H1 (cell line): ENCODE data around the gene CDPF1. TPM values are rescaled to one million over a fixed set of nuclear protein-coding genes. Genes with fewer than 3 reads are reported as not detected.

Experiments
- CTCF ChIA-PET: fragments of 300-600 bp; sonication (Branson Sonifier 250); formaldehyde crosslinking; loops from one replicate; lab custom pipeline; 2021; ENCODE audit not compliant: partially characterized antibody; lab: Charles Lee
- POLR2A ChIA-PET: fragments of 300-600 bp; sonication (Branson Sonifier 250); formaldehyde crosslinking; loops from one replicate; lab custom pipeline; 2021; ENCODE audit warnings: inconsistent platforms; ENCODE audit not compliant: partially characterized antibody; lab: Charles Lee
- DNase-seq, 2 experiments: peaks; one replicate each; pipeline versions ENCODE4 v3.0.0 to v3.0.0-alpha.2; 2010 to 2022; ENCODE audit warnings: low spot score in 2 of 2, low read depth in 1 of 2, mixed read lengths in 1 of 2
- FAIRE-seq: peaks from 2 replicates; lab custom pipeline; 2011; peaks lifted over from hg19 to GRCh38; lab: Jason Lieb, UNC
- H2AFZ ChIP-seq: 2 replicates; pipeline ENCODE4 v1.8.1; 2012; ENCODE audit warnings: low read length, inconsistent platforms
- H2AK5ac ChIP-seq: 2 replicates; pipeline ENCODE4 v1.6.1; 2013; ENCODE audit warnings: low read depth, low read length
- H2BK120ac ChIP-seq: replicated peaks from 2 replicates; pipeline ENCODE3; 2013; ENCODE audit warnings: low read depth, low read length, inconsistent platforms
- H2BK12ac ChIP-seq: 2 replicates; pipeline ENCODE4 v1.6.1; 2013; ENCODE audit warnings: low read depth, low read length
- H2BK15ac ChIP-seq: 2 replicates; pipeline ENCODE4 v1.6.1; 2013; ENCODE audit warnings: low read length
- H2BK20ac ChIP-seq: 2 replicates; pipeline ENCODE4 v1.6.1; 2013; ENCODE audit warnings: low read length
- H2BK5ac ChIP-seq: 2 replicates; pipeline ENCODE4 v1.6.1; 2013; ENCODE audit warnings: low read depth, low read length
- H3K14ac ChIP-seq: 2 replicates; pipeline ENCODE4 v1.6.1; 2013; ENCODE audit warnings: inconsistent platforms; ENCODE audit not compliant: insufficient read length
- H3K18ac ChIP-seq: 2 replicates; pipeline ENCODE4 v1.6.1; 2013; ENCODE audit warnings: low read length; ENCODE audit errors: extremely low read depth
- H3K23ac ChIP-seq: 2 replicates; pipeline ENCODE4 v1.6.1; 2013; ENCODE audit warnings: inconsistent platforms; ENCODE audit not compliant: insufficient read length
- H3K23me2 ChIP-seq: 2 replicates; pipeline ENCODE4 v1.6.1; 2013; ENCODE audit warnings: low read depth, low read length
- H3K27ac ChIP-seq: 2 replicates; pipeline ENCODE4 v1.6.1; 2011; ENCODE audit warnings: low read depth, low read length, inconsistent platforms
- H3K27me3 ChIP-seq, 4 experiments: replicated peaks in 1 of 4; 1 replicate in 1 of 4; 2 replicates in 3 of 4; pipeline versions ENCODE4 v1.6.1 to v1.8.1; 2011 to 2013; ENCODE audit warnings: low read length in 3 of 4, mild to moderate bottlenecking in 3 of 4, inconsistent platforms in 2 of 4, mixed read lengths in 2 of 4, moderate library complexity in 1 of 4; ENCODE audit not compliant: control insufficient read depth in 3 of 4, insufficient read depth in 3 of 4; ENCODE audit errors: extremely low read depth in 1 of 4
- H3K36me3 ChIP-seq, 4 experiments: 2 replicates each; pipeline versions ENCODE4 v1.6.1 to v1.8.1; 2011 to 2013; ENCODE audit warnings: mild to moderate bottlenecking in 4 of 4, low read length in 3 of 4, moderate library complexity in 2 of 4, control low read depth in 1 of 4, inconsistent platforms in 1 of 4; ENCODE audit not compliant: insufficient read depth in 4 of 4, control insufficient read depth in 2 of 4
- H3K4ac ChIP-seq: replicated peaks from 2 replicates; pipeline ENCODE3; 2013; ENCODE audit warnings: low read length, low read depth, mixed read lengths, inconsistent platforms; ENCODE audit not compliant: insufficient read length
- H3K4me1 ChIP-seq, 4 experiments: replicated peaks in 1 of 4; 1 replicate in 1 of 4; 2 replicates in 3 of 4; pipeline versions ENCODE4 v1.6.1 to v1.8.1; 2011 to 2013; ENCODE audit warnings: low read length in 3 of 4, inconsistent platforms in 2 of 4, mixed read lengths in 1 of 4; ENCODE audit not compliant: insufficient read depth in 4 of 4, control insufficient read depth in 3 of 4
- H3K4me2 ChIP-seq, 2 experiments: 2 replicates each; pipeline versions ENCODE4 v1.6.1 to v1.8.1; 2011 to 2013; ENCODE audit warnings: low read depth in 2 of 2, low read length in 2 of 2, control low read depth in 1 of 2, inconsistent platforms in 1 of 2, mild to moderate bottlenecking in 1 of 2; ENCODE audit not compliant: insufficient read depth in 1 of 2
- H3K4me3 ChIP-seq, 4 experiments: fragments of 200-600, 300-600 bp in 1 of 4; sonication (generic), shearing (Covaris generic), sonication (Bioruptor Twin) in 1 of 4; 2 replicates each; pipeline versions ENCODE4 v1.5.1 to v1.8.1; 2011 to 2016; ENCODE audit warnings: low read length in 4 of 4, low read depth in 3 of 4, control low read depth in 2 of 4, inconsistent platforms in 2 of 4, mild to moderate bottlenecking in 2 of 4, mixed read lengths in 1 of 4, moderate library complexity in 1 of 4; ENCODE audit not compliant: insufficient read depth in 2 of 4; ENCODE audit errors: extremely low read depth in 1 of 4
- H3K56ac ChIP-seq: replicated peaks from 2 replicates; pipeline ENCODE3; 2013; ENCODE audit warnings: low read depth, mild to moderate bottlenecking, mixed read lengths, low read length, inconsistent platforms; ENCODE audit not compliant: insufficient read length
- H3K79me1 ChIP-seq: 2 replicates; pipeline ENCODE4 v1.6.1; 2013; ENCODE audit warnings: low read depth, low read length, control low read depth
- H3K79me2 ChIP-seq, 2 experiments: 2 replicates each; pipeline versions ENCODE4 v1.6.1 to v1.8.1; 2012 to 2013; ENCODE audit warnings: low read length in 2 of 2, mild to moderate bottlenecking in 2 of 2, inconsistent platforms in 1 of 2; ENCODE audit not compliant: insufficient read depth in 2 of 2, control insufficient read depth in 1 of 2
- H3K9ac ChIP-seq, 4 experiments: replicated peaks in 1 of 4; 1 replicate in 1 of 4; 2 replicates in 3 of 4; pipeline versions ENCODE4 v1.6.1 to v1.8.1; 2011 to 2013; ENCODE audit warnings: low read depth in 3 of 4, low read length in 3 of 4, control low read depth in 2 of 4, mild to moderate bottlenecking in 2 of 4, moderate library complexity in 2 of 4, inconsistent platforms in 1 of 4; ENCODE audit errors: extremely low read depth in 1 of 4
- H3K9me3 ChIP-seq, 2 experiments: 2 replicates each; pipeline versions ENCODE4 v1.6.1 to v1.8.1; 2012 to 2013; ENCODE audit warnings: mild to moderate bottlenecking in 2 of 2, moderate library complexity in 2 of 2, control low read depth in 1 of 2, inconsistent platforms in 1 of 2, low read depth in 1 of 2, low read length in 1 of 2, mixed read lengths in 1 of 2; ENCODE audit not compliant: insufficient read depth in 2 of 2
- H4K20me1 ChIP-seq, 2 experiments: replicated peaks in 1 of 2; 2 replicates each; pipeline versions ENCODE3 to v1.8.1; 2011 to 2013; ENCODE audit warnings: inconsistent platforms in 2 of 2, low read length in 2 of 2, mild to moderate bottlenecking in 1 of 2; ENCODE audit not compliant: insufficient read depth in 2 of 2, control insufficient read depth in 1 of 2
- H4K5ac ChIP-seq: 2 replicates; pipeline ENCODE4 v1.6.1; 2013; ENCODE audit warnings: low read length, low read depth, mixed read lengths, inconsistent platforms; ENCODE audit not compliant: insufficient read length
- H4K8ac ChIP-seq: 2 replicates; pipeline ENCODE4 v1.8.0; 2013; ENCODE audit warnings: mild to moderate bottlenecking, moderate library complexity, low read length, inconsistent platforms; ENCODE audit not compliant: insufficient read depth; ENCODE audit errors: extremely low read depth
- H4K91ac ChIP-seq: replicated peaks from 2 replicates; pipeline ENCODE3; 2013; ENCODE audit warnings: low read length, mixed read lengths, inconsistent platforms; ENCODE audit not compliant: insufficient read length
- CHD2 ChIP-seq: IDR thresholded peaks from 2 replicates; pipeline ENCODE4 v1.6.1; 2012; ENCODE audit warnings: low read length, improper control_type of control experiment
- CTBP2 ChIP-seq: IDR thresholded peaks from 2 replicates; pipeline ENCODE4 v1.7.0; 2011; ENCODE audit warnings: borderline replicate concordance, mild to moderate bottlenecking, moderate library complexity, mixed read lengths, low read length; ENCODE audit not compliant: insufficient read depth, insufficient read length
- JUN ChIP-seq: IDR thresholded peaks from 2 replicates; pipeline ENCODE4 v1.6.1; 2011; ENCODE audit warnings: low read depth, mild to moderate bottlenecking, improper control_type of control experiment, low read length
- MAFK ChIP-seq: IDR thresholded peaks from 2 replicates; pipeline ENCODE4 v1.6.1; 2012; ENCODE audit warnings: low read depth, mild to moderate bottlenecking, improper control_type of control experiment, low read length
- TCF12 ChIP-seq: IDR thresholded peaks from 2 replicates; pipeline ENCODE4 v1.6.1; 2011; ENCODE audit warnings: low read depth, mild to moderate bottlenecking, low read length
- ZNF274 ChIP-seq: IDR thresholded peaks from 2 replicates; pipeline ENCODE4 v1.7.0; 2012; ENCODE audit warnings: low read length, borderline replicate concordance; ENCODE audit errors: extremely low read depth
- WGBS, 2 experiments: shearing (Covaris generic) in 1 of 2; methylation state at CpG; one replicate each; pipeline versions ENCODE4 v1.1.6 to v1.1.7; 2013 to 2015; ENCODE audit warnings: low lambda C conversion rate in 2 of 2, mixed read lengths in 2 of 2, inconsistent platforms in 1 of 2, low coverage in 1 of 2, missing lambda C conversion rate in 1 of 2; ENCODE audit not compliant: insufficient replicate concordance in 2 of 2, insufficient coverage in 1 of 2, insufficient read length in 1 of 2; ENCODE audit errors: extremely low coverage in 1 of 2, missing lambda C conversion rate in 1 of 2; 5-methylcytosine and 5-hydroxymethylcytosine counted together
- polyA plus RNA-seq, 7 experiments: library from polyadenylated mRNA; depleted of rRNA in 3 of 7; stranded (reverse) in 5 of 7; unstranded in 2 of 7; fragments of >200 nt in 5 of 7; fragments of 200-250 nt in 2 of 7; gene quantifications; 1 replicate in 5 of 7; 2 replicates in 1 of 7; 4 replicates in 1 of 7; pipeline versions ENCODE4 v1.2.1 to v1.2.3, GENCODE V29; 2011 to 2013; ENCODE audit warnings: missing spikeins in 2 of 7, mixed read lengths in 2 of 7
- total RNA-seq: library from RNA; stranded (reverse); fragmentation: NEBNext Ultra II Directional; extraction: Animal tissue kit (Norgen Biotek cat#: 25700); gene quantifications from 2 replicates; pipeline ENCODE4 v1.2.1, GENCODE V29; 2021

The CDPF1 gene
- total and polyA plus RNA-seq, 2 of the 8 experiments (the other 6 are each of a cell fraction or from before 2014, with no cell fraction given): 9.7 to 13.7 TPM

DNA sequence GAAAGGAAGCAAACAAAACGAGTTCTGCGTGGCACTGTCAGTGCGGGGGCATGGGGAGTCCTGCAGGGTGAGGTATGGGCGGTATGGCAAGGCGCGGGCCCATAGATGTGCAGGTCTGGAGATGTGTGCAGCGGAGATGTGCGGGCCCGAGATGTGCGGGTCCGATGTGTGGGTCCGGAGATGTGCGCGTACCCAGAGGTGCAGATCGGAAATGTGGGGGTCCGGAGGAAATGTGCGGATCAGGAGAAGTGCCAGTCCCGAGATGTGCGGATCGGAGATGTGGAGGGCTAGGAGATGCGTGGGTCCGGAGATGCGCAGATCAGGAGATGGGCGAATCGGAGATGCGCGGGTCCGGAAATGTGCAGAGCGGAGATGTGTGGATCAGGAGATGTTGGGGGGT lies 35.9 kb downstream of the CDPF1 start:
- Histone ChIP-seq H3K23ac (no peak overlapping the region), H2AFZ (no peak overlapping the region), H3K79me1 (no peaks in the 10 kb centered on the region), H3K9me3 (peaks cover 2 to 10% of the 10 kb centered on the region in 2 experiments; a peak in 3 of 4 replicates), H3K4me1 (no peaks in the 10 kb centered on the region), H3K56ac (no peak overlapping the region), H3K9ac (no peak overlapping the region), H2BK15ac (no peak overlapping the region), H4K20me1 (no peaks in the 10 kb centered on the region), H3K36me3 (no peaks in the 10 kb centered on the region), H2BK120ac (no peak overlapping the region), H2BK20ac (no peak overlapping the region), H3K79me2 (no peaks in the 10 kb centered on the region), H4K8ac (no peak overlapping the region), H2BK12ac (no peak overlapping the region), H3K14ac (no peak overlapping the region), H3K27me3 (no peaks in the 10 kb centered on the region), H3K23me2 (no peaks in the 10 kb centered on the region), H2AK5ac (no peak overlapping the region), H4K5ac (no peak overlapping the region), H3K18ac (no peak overlapping the region), H3K4me3 (no peak overlapping the region), H3K4me2 (no peak overlapping the region), H3K4ac (no peak overlapping the region), H4K91ac (no peak overlapping the region), H2BK5ac (no peak overlapping the region), H3K27ac (no peak overlapping the region)
- 97% methylated on average over 24 of the region's 29 CpGs; no CpG with 5 or more reads in 1 of the 2 experiments for WGBS, 2 experiments
- POLR2A ChIA-PET: no interaction called here
- CTCF ChIA-PET: no interaction called here
- TF ChIP-seq ZNF274 (no peak), CHD2 (no peak), MAFK (no peak), CTBP2 (no peak), TCF12 (no peak), JUN (no peak)
- DNase-seq (no peak), FAIRE-seq (no peak)
